BLaER1 (cell line): ENCODE data around the gene CLCN7.
A peak's percentile ranks its signal among the peaks of the same experiment; 100 is the strongest.
"Not testable (repeated sequence)": the region's sequence is repeated elsewhere in the genome, so short reads cannot be mapped to it uniquely, and the experiment has no call there.

Experiments
- H3K27ac ChIP-seq: shearing (Covaris generic); formaldehyde crosslinking; 2 replicates; pipeline ENCODE4 v1.8.1; 2022
- H3K27me3 ChIP-seq: shearing (Covaris generic); formaldehyde crosslinking; 2 replicates; pipeline ENCODE4 v1.8.1; 2022
- H3K36me3 ChIP-seq: shearing (Covaris generic); formaldehyde crosslinking; 2 replicates; pipeline ENCODE4 v1.8.1; 2022
- H3K4me1 ChIP-seq: shearing (Covaris generic); formaldehyde crosslinking; 2 replicates; pipeline ENCODE4 v1.8.1; 2022
- H3K4me2 ChIP-seq: shearing (Covaris generic); formaldehyde crosslinking; 2 replicates; pipeline ENCODE4 v1.8.1; 2022
- H3K4me3 ChIP-seq: shearing (Covaris generic); formaldehyde crosslinking; 2 replicates; pipeline ENCODE4 v1.8.1; 2022
- H3K9ac ChIP-seq: shearing (Covaris generic); formaldehyde crosslinking; 2 replicates; pipeline ENCODE4 v1.8.1; 2022
- H3K9me3 ChIP-seq: shearing (Covaris generic); formaldehyde crosslinking; 2 replicates; pipeline ENCODE4 v1.8.1; 2022
- H4K20me1 ChIP-seq: shearing (Covaris generic); formaldehyde crosslinking; 2 replicates; pipeline ENCODE4 v1.8.1; 2022
- Cebpa-rat ChIP-seq: shearing (Covaris generic); IDR thresholded peaks from 2 replicates; pipeline ENCODE4 v1.8.1; 2022

CLCN7 gene

GRCh38 chr16:1441391-1441829, 33.4 kb downstream of the CLCN7 start:
- Histone ChIP-seq H3K4me1 (peaks cover 93% of the 10 kb centered on the region), H3K9ac (peak overlapping the region; percentile 22; the same call in 1 of the 2 replicates), H4K20me1 (no peaks in the 10 kb centered on the region), H3K27ac (peak overlapping the region; percentile 23; the same call in 1 of the 2 replicates), H3K27me3 (no peaks in the 10 kb centered on the region), H3K36me3 (peaks cover 22% of the 10 kb centered on the region), H3K9me3 (no peaks in the 10 kb centered on the region), H3K4me2 (peak overlapping the region; percentile 29), H3K4me3 (no peak overlapping the region)
- TF ChIP-seq Cebpa-rat, result no peak

- not testable (repeated sequence) for H4K20me1 ChIP-seq, H3K9ac ChIP-seq, H3K27me3 ChIP-seq, H3K9me3 ChIP-seq, H3K4me3 ChIP-seq
- Histone ChIP-seq H3K27ac (peak overlapping the region; percentile 67), H3K4me1 (peaks cover 93% of the 10 kb centered on the region), H3K36me3 (peaks cover 22% of the 10 kb centered on the region; the same call in 1 of the 2 replicates), H3K4me2 (peak overlapping the region; percentile 51)
These were observed 35.1 kb downstream of the CLCN7 start for GRCh38 chr16:1439699-1440074.

GRCh38 chr16:1439058-1439698, 35.6 kb downstream of the CLCN7 start:
- Histone ChIP-seq H4K20me1 (no peaks in the 10 kb centered on the region), H3K9me3 (no peaks in the 10 kb centered on the region), H3K27me3 (no peaks in the 10 kb centered on the region), H3K27ac (peak overlapping the region; percentile 67), H3K4me2 (peak overlapping the region; percentile 51), H3K4me1 (peaks cover 90% of the 10 kb centered on the region), H3K9ac (no peak overlapping the region; the same call in 1 of the 2 replicates), H3K36me3 (peaks cover 22% of the 10 kb centered on the region; the same call in 1 of the 2 replicates), H3K4me3 (no peak overlapping the region)
- no peak for TF ChIP-seq Cebpa-rat

GRCh38 chr16:1438229-1439057, 36.4 kb downstream of the CLCN7 start:
- Histone ChIP-seq H3K4me2 (peak overlapping the region; percentile 51), H3K4me3 (no peak overlapping the region)

GRCh38 chr16:1437606-1438005, 37.2 kb downstream of the CLCN7 start:
- H3K27me3 ChIP-seq, result no peaks in the 10 kb centered on the region
- peak overlapping the region; percentile 34; the same call in 1 of the 2 replicates for H3K4me2 ChIP-seq
- peaks cover 22% of the 10 kb centered on the region; the same call in 1 of the 2 replicates for H3K36me3 ChIP-seq
- H3K27ac ChIP-seq, result 0 out of 2 replicates have a peak overlapping the region, but pooled peaks have one; percentile 30
- H3K9ac ChIP-seq, result no peak overlapping the region
- TF ChIP-seq Cebpa-rat, result no peak
- H3K4me3 ChIP-seq, result no peak overlapping the region
- H3K9me3 ChIP-seq, result no peaks in the 10 kb centered on the region
- no peaks in the 10 kb centered on the region for H4K20me1 ChIP-seq
- H3K4me1 ChIP-seq, result peaks cover 90% of the 10 kb centered on the region

More at GRCh38 chr16:1438229-1439057, 36.4 kb downstream of the CLCN7 start:
- TF ChIP-seq Cebpa-rat, result no peak
- no peaks in the 10 kb centered on the region for H4K20me1 ChIP-seq
- no peaks in the 10 kb centered on the region for H3K9me3 ChIP-seq
- H3K27ac ChIP-seq, result peak overlapping the region; percentile 67
- peaks cover 90% of the 10 kb centered on the region for H3K4me1 ChIP-seq
- no peaks in the 10 kb centered on the region for H3K27me3 ChIP-seq
- no peak overlapping the region; the same call in 1 of the 2 replicates for H3K9ac ChIP-seq
- H3K36me3 ChIP-seq, result peaks cover 22% of the 10 kb centered on the region; the same call in 1 of the 2 replicates

GRCh38 chr16:1436731-1437355, 38.0 kb downstream of the CLCN7 start:
- H3K4me3 ChIP-seq, result no peak overlapping the region
- H3K36me3 ChIP-seq, result peaks cover 18% of the 10 kb centered on the region; the same call in 1 of the 2 replicates
- no peaks in the 10 kb centered on the region for H3K9me3 ChIP-seq
- H3K4me1 ChIP-seq, result peaks cover 90% of the 10 kb centered on the region
- H3K4me2 ChIP-seq, result peak overlapping the region; percentile 37
- no peaks in the 10 kb centered on the region for H3K27me3 ChIP-seq
- TF ChIP-seq Cebpa-rat, result no peak
- 0 out of 2 replicates have a peak overlapping the region, but pooled peaks have one; percentile 34 for H3K9ac ChIP-seq
- peak overlapping the region; percentile 30; the same call in 1 of the 2 replicates for H3K27ac ChIP-seq
- no peaks in the 10 kb centered on the region for H4K20me1 ChIP-seq

GRCh38 chr16:1435921-1436697, 38.7 kb downstream of the CLCN7 start:
- H3K27ac ChIP-seq, result peak overlapping the region; percentile 28
- peaks cover 90% of the 10 kb centered on the region for H3K4me1 ChIP-seq
- no peak overlapping the region for H3K4me3 ChIP-seq
- no peaks in the 10 kb centered on the region for H3K9me3 ChIP-seq
- no peaks in the 10 kb centered on the region for H4K20me1 ChIP-seq
- TF ChIP-seq Cebpa-rat, result no peak
- peaks cover 18% of the 10 kb centered on the region; the same call in 1 of the 2 replicates for H3K36me3 ChIP-seq
- H3K4me2 ChIP-seq, result peak overlapping the region; percentile 37
- H3K27me3 ChIP-seq, result no peaks in the 10 kb centered on the region
- 0 out of 2 replicates have a peak overlapping the region, but pooled peaks have one; percentile 34 for H3K9ac ChIP-seq

- no peak overlapping the region for H3K4me2 ChIP-seq
- TF ChIP-seq Cebpa-rat, result no peak
- no peak overlapping the region for H3K4me3 ChIP-seq
- H3K27me3 ChIP-seq, result no peaks in the 10 kb centered on the region
- H3K9ac ChIP-seq, result no peak overlapping the region
- no peaks in the 10 kb centered on the region for H4K20me1 ChIP-seq
- peaks cover 97% of the 10 kb centered on the region for H3K4me1 ChIP-seq
- H3K27ac ChIP-seq, result peak overlapping the region; percentile 38
- H3K36me3 ChIP-seq, result peaks cover 18% of the 10 kb centered on the region; the same call in 1 of the 2 replicates
- no peaks in the 10 kb centered on the region for H3K9me3 ChIP-seq
These were observed 39.9 kb downstream of the CLCN7 start for GRCh38 chr16:1434644-1435592.
